Right ventricle myocardium inferior (tissue), 1 donor: ENCODE measurements around the gene ABCA13. TPM values are rescaled to one million over a fixed set of nuclear protein-coding genes. Genes with fewer than 3 reads are reported as not detected.

Experiments
- ATAC-seq: fragments of 200-7000 bp; cut with Tn5 transposase; one replicate; pipeline ENCODE4 v1.9.1; 2020; ENCODE audit warnings: mild to moderate bottlenecking, moderate library complexity
- DNase-seq: peaks from one replicate; pipeline ENCODE4 v3.0.0; 2021; ENCODE audit errors: missing footprints
- intact Hi-C: fragments of 100-400 bp; cut with DNase I; formaldehyde crosslinking; loops from one replicate; pipeline ENCODE4 v1.11.0; 2022
- total RNA-seq: library from RNA; stranded (reverse); fragmentation: NEBNext Ultra II Directional; extraction: Animal tissue kit (Norgen Biotek cat#: 25700); gene quantifications from one replicate; pipeline ENCODE4 v1.2.1, GENCODE V29; 2021
- donor health status: DM: no; HTN: yes; CAD: no; lungs with severe emphysema.

ABCA13 gene
- total RNA-seq, 1 donor from 2014 or later, result not detected

- ATAC-seq, result no peak
- no peak for DNase-seq
- intact Hi-C loops, result no loop called here
These were observed 97.8 kb downstream of the ABCA13 start for GRCh38 chr7:48269066-48269465.

- DNase-seq (no peak), ATAC-seq (no peak)
- intact Hi-C loops, result no loop called here
These were observed 103.4 kb downstream of the ABCA13 start for GRCh38 chr7:48274662-48275061.

DNA sequence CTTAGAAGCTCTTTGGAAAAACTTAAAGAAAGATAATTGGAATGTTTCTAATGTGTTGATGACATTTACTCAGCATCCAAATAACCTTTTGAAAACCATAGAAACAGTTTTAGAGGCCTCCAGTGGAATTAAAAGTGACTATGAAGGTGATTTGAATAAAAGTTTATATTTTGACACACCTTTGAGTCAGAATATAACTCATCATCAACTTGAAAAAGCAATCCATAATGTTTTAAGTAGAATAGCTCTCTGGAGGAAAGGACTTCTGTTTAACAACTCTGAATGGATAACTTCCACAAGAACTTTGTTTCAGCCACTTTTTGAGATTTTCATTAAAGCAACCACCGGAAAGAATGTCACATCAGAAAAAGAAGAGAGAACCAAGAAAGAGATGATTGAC, 108.2 kb downstream of the ABCA13 start:
- DNase-seq (no peak), ATAC-seq (no peak)
- intact Hi-C loops, result no loop called here

GRCh38 chr7:48280100-48280499, 108.8 kb downstream of the ABCA13 start:
- ATAC-seq (no peak), DNase-seq (no peak)
- intact Hi-C loops, result no loop called here

- intact Hi-C loops, result no loop called here
- ATAC-seq, result no peak
- no peak for DNase-seq
These were observed 114.1 kb downstream of the ABCA13 start for GRCh38 chr7:48285373-48285772.

DNA sequence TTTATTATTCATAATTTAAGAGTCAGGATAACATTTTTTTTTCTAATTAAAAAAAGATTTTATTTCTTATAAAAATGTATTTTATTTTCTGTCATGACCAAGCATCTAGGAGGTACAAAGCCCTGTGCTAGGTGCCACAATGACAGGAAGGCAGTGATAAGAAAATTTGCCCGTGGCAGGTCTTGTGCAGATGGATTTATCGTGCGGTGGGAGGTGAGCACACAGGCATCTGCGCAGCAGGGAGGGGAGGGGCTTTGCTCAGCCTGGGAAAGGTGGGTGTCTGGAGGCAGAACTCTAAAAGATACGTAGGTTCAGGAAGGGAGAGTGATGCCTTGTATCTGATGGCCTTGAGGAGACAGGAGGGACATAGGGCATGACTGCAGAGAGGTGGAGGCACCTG, 115.6 kb downstream of the ABCA13 start:
- no peak for ATAC-seq
- intact Hi-C loops, result no loop called here
- no peak for DNase-seq

DNA sequence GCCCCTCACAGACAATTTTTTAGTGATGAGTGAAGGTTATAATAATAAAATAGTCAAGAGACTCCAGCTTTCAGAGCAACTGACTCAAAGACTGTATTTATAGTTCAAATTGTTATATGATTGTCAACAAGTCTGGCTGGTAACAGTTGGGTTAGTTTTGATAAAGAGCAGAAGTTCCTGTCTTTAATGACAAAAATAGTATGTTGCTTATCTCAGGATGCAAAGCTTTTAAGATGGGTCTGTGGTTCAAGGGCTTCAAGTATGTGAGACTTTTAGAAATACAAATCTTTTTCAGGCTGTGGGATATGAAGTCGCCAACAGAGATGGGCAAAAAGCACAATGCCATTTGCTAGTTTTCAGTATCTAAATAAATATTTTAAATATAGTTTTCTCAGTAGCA, 118.4 kb downstream of the ABCA13 start:
- DNase-seq (no peak), ATAC-seq (no peak)
- intact Hi-C loops, result no loop called here

- DNase-seq (no peak), ATAC-seq (no peak)
- intact Hi-C loops, result no loop called here
These were observed 121.7 kb downstream of the ABCA13 start for GRCh38 chr7:48292949-48293348.

DNA sequence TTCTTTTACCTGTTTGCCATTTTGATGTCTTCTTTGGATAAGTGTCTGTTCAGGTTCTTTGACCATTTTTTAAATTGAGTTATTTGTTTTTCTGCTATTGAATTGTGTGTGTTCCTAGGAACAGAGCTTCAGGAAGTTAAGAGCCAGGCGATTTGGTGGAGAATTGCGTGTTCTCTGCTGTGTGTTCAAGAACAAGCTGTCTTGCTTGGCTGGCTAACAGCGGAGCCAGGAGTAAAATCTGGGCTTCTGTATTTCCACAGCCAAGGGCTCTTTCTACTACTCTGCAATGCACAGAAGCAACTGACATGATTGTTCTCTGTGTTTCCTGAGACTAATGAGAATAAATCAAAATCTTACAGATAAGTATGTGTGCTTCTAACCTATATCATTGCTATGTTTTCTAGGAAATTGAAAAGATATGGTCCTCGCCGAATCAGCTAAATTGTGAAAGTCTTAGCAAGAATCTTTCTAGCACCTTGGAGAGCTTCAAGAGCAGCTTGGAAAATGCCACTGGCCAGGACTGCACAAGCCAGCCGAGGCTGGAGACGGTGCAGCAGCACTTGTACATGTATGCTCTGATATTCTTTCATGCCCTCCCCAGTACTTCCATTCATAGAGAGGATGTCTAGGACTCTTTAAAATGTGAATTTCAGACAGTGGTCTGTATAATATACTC, 124.2 kb downstream of the ABCA13 start:
- intact Hi-C loops, result no loop called here
- DNase-seq, result no peak
- no peak for ATAC-seq

DNA sequence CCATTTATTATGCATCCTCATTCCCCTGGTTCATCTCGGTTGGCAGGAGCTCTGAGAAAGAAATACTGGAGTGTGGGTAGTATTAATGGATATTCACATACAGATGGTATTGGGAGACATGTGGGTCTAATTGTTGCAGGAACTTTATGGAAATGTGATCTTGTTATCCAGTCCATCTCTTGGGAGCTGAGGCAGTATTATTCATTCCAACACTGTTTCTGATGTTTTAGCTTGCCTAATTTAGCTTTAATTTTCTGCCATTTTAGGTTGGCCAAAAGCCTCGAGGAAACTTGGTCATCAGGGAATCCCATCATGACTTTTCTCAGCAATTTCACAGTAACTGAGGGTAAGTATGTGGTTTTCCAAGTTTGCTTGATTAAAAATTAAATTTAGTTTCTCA, 125.7 kb downstream of the ABCA13 start:
- intact Hi-C loops, result no loop called here
- no peak for ATAC-seq
- no peak for DNase-seq

DNA sequence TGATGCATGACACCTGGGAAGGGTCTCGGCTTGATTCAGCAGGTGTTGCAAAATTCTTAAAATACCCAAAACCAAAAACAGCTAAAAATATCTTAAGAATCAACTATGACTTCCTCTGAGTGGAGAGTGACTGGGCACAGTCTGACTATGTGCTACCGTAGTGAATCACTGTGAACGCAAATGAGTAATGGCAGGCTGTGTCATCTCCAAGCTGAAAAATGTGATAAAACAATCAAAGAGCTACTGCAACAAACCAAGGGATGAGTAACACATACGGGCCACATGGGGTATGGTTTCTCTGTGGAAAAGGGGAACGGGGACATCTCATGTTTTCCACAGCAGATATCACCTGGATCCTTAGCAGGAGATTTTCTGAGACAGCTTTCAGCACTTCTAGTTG, 127.5 kb downstream of the ABCA13 start:
- DNase-seq, result no peak
- no peak for ATAC-seq
- intact Hi-C loops, result no loop called here

DNA sequence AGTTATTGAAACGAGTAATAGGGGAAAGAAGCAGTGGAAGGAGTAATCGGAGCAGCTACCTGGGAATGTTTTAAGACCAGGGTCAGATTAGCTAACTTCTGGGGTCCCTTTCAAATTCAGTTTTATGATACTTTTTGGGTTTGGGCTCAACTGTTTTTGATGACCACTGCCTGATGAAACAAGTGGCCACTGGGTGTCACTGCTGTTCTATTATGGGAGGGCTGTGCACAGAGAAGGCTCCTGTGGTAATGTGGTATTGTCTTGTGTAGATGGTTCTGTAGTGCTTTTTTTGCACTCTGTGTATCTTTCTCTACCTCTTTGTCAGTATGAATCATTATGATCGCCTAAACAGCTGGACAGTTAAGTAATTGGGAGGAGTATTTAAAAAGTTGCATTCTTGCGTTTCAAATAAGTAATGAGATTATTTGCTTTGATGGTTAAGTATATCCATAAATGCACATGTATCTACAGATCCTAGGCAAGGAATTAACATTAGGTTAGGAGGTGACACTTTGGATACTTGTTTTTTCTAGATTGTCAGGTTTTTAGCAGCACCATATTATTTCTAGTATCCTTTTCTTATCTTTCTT, 128.4 kb downstream of the ABCA13 start:
- intact Hi-C loops, result loop anchor here (10.0 kb wide), 1 partner anchor 575 kb away; no protein-coding TSS in a partner anchor
- no peak for DNase-seq

GRCh38 chr7:48300301-48300700, 129.0 kb downstream of the ABCA13 start:
- no peak for ATAC-seq
- intact Hi-C loops, result loop anchor here (10.0 kb wide), 1 partner anchor 574 kb away; no protein-coding TSS in a partner anchor
- DNase-seq, result no peak

More for the DNA sequence above, 128.4 kb downstream of the ABCA13 start:
- peak; percentile 70 for ATAC-seq

GRCh38 chr7:48301201-48301600, 129.9 kb downstream of the ABCA13 start:
- ATAC-seq (no peak), DNase-seq (no peak)
- intact Hi-C loops, result loop anchor here (10.0 kb wide), 1 partner anchor 574 kb away; no protein-coding TSS in a partner anchor

GRCh38 chr7:48304641-48305040, 133.4 kb downstream of the ABCA13 start:
- ATAC-seq (no peak), DNase-seq (no peak)
- intact Hi-C loops, result loop anchor here (10.0 kb wide), 1 partner anchor 570 kb away; no protein-coding TSS in a partner anchor

GRCh38 chr7:48305661-48306060, 134.4 kb downstream of the ABCA13 start:
- no peak for DNase-seq
- ATAC-seq, result no peak
- intact Hi-C loops, result loop anchor here (10.0 kb wide), 1 partner anchor 569 kb away; no protein-coding TSS in a partner anchor

- no peak for ATAC-seq
These were observed 135.9 kb downstream of the ABCA13 start for GRCh38 chr7:48307041-48307714.

GRCh38 chr7:48309720-48310119, 138.5 kb downstream of the ABCA13 start:
- DNase-seq (no peak), ATAC-seq (no peak)
- intact Hi-C loops, result loop anchor here (10.0 kb wide), 1 partner anchor 565 kb away; no protein-coding TSS in a partner anchor

More at GRCh38 chr7:48307041-48307714, 135.9 kb downstream of the ABCA13 start:
- no peak for DNase-seq
- intact Hi-C loops, result loop anchor here (10.0 kb wide), 1 partner anchor 568 kb away; no protein-coding TSS in a partner anchor

GRCh38 chr7:48311464-48312100, 140.3 kb downstream of the ABCA13 start:
- no peak for ATAC-seq
- intact Hi-C loops, result no loop called here
- no peak for DNase-seq
